ENCODE measurements around the gene ZNF638. TPM values are rescaled to one million over a fixed set of nuclear protein-coding genes. Genes with fewer than 3 reads are reported as not detected.

Gene ZNF638
- total and polyA plus RNA-seq, 3 donors from 2014 or later = 65.0 to 226 (median 207) TPM

- TF ChIP-seq POLR2A (IDR thresholded peaks at IDR 0.05) = no peak
- no peak for TF ChIP-seq CTCF (IDR thresholded peaks at IDR 0.05)
- WGBS, 2 donors = 39 to 52% methylated on average over 11 of the region's 11 CpGs
- DNase-seq = no peak
- intact Hi-C loops (cut with DNase I; ENCODE audit: low total_unique reads) = no loop called here
- Histone ChIP-seq H3K36me3 (ENCODE audit: low read depth, missing control alignments) (no peaks in the 10 kb centered on the region), H3K27ac (no peak overlapping the region), H3K4me3 (no peak overlapping the region), H3K4me1 (no peaks in the 10 kb centered on the region), H3K27me3 (no peaks in the 10 kb centered on the region), H3K9me3 (no peaks in the 10 kb centered on the region)
Measured at GRCh38 chr2:71465356-71465755, 133.8 kb downstream of the ZNF638 start.

GRCh38 chr2:71465961-71466300 lies 134.3 kb downstream of the ZNF638 start:
- intact Hi-C loops (cut with DNase I; ENCODE audit: low total_unique reads) = no loop called here

GRCh38 chr2:71466301-71467179 lies 135.0 kb downstream of the ZNF638 start:
- Histone ChIP-seq H3K27ac (no peak overlapping the region), H3K4me1 (no peaks in the 10 kb centered on the region), H3K36me3 (ENCODE audit: low read depth, missing control alignments) (no peaks in the 10 kb centered on the region), H3K4me3 (peak overlapping the region; percentile 48 to 60), H3K27me3 (no peaks in the 10 kb centered on the region), H3K9me3 (no peaks in the 10 kb centered on the region)
- 1 to 2% methylated on average over 22 to 56 of the region's 78 CpGs for WGBS, 2 donors
- DNase-seq = no peak
- TF ChIP-seq POLR2A (IDR thresholded peaks at IDR 0.05) = no peak
- no peak for TF ChIP-seq CTCF (IDR thresholded peaks at IDR 0.05)
- intact Hi-C loops (cut with DNase I; ENCODE audit: low total_unique reads) = no loop called here

More at GRCh38 chr2:71465961-71466300, 134.3 kb downstream of the ZNF638 start:
- Histone ChIP-seq H3K4me3 (peak overlapping the region; percentile 48 to 60), H3K27ac (no peak overlapping the region), H3K4me1 (no peaks in the 10 kb centered on the region), H3K9me3 (no peaks in the 10 kb centered on the region), H3K27me3 (no peaks in the 10 kb centered on the region), H3K36me3 (ENCODE audit: low read depth, missing control alignments) (no peaks in the 10 kb centered on the region)
- WGBS, 2 donors = 1 to 8% methylated on average over 14 to 23 of the region's 23 CpGs
- TF ChIP-seq CTCF (IDR thresholded peaks at IDR 0.05) (no peak), POLR2A (IDR thresholded peaks at IDR 0.05) (no peak)
- DNase-seq = no peak

GRCh38 chr2:71467180-71467815 lies 135.7 kb downstream of the ZNF638 start:
- no peaks in the 10 kb centered on the region for H3K27me3 ChIP-seq

More at GRCh38 chr2:71467180-71467815, 135.7 kb downstream of the ZNF638 start:
- H3K9me3 ChIP-seq = no peaks in the 10 kb centered on the region
- no peaks in the 10 kb centered on the region for H3K36me3 ChIP-seq (ENCODE audit: low read depth, missing control alignments)
- H3K27ac ChIP-seq = no peak overlapping the region
- H3K4me1 ChIP-seq = no peaks in the 10 kb centered on the region
- no peak for TF ChIP-seq POLR2A (IDR thresholded peaks at IDR 0.05)
- TF ChIP-seq CTCF (IDR thresholded peaks at IDR 0.05) = no peak
- H3K4me3 ChIP-seq = peak overlapping the region; percentile 48 to 60
- intact Hi-C loops (cut with DNase I; ENCODE audit: low total_unique reads) = no loop called here
- WGBS, 2 donors = 16 to 20% methylated on average over 7 of the region's 7 CpGs
- no peak for DNase-seq
